IMR-90 (cell line): Measurements from ENCODE around the gene CASP8AP2. TPM values are rescaled to one million over a fixed set of nuclear protein-coding genes. Genes with fewer than 3 reads are reported as not detected.

Experiments used
- ATAC-seq: fragments of 200-7000 bp; cut with Tn5 transposase; 2 replicates; pipeline ENCODE4 v1.9.1; 2020; ENCODE audit warnings: low read depth, mild to moderate bottlenecking, moderate library complexity
- BruUV-seq: library from RNA; stranded (reverse); fragments of 400-500 nt; replicated peaks from 2 replicates; lab custom pipeline; 2021; lab: Mats Ljungman, UMichigan
- CTCF ChIA-PET: fragments of 300-600 bp; formaldehyde crosslinking; extraction: SDS; loops from one replicate; lab custom pipeline; 2021; ENCODE audit warnings: antibody characterized with exemption; lab: Yijun Ruan, JAX
- POLR2A ChIA-PET: fragments of 300-600 bp; sonication (Branson Sonifier 250); formaldehyde crosslinking; loops from one replicate; lab custom pipeline; 2022; ENCODE audit warnings: antibody characterized with exemption; ENCODE audit not compliant: unreplicated experiment; lab: Charles Lee
- DNase-seq: peaks from one replicate; pipeline ENCODE4 v3.0.0; 2013
- H2AFZ ChIP-seq: replicated peaks from 2 replicates; pipeline ENCODE3; 2013; ENCODE audit warnings: low read length, mild to moderate bottlenecking; ENCODE audit not compliant: poor library complexity
- H2AK5ac ChIP-seq: 2 replicates; pipeline ENCODE4 v1.6.1; 2013; ENCODE audit warnings: low read depth, low read length, inconsistent platforms
- H2AK9ac ChIP-seq: replicated peaks from 2 replicates; pipeline ENCODE3; 2013; ENCODE audit warnings: mild to moderate bottlenecking, low read depth, low read length, moderate library complexity; ENCODE audit not compliant: poor library complexity
- H2BK120ac ChIP-seq: 2 replicates; pipeline ENCODE4 v1.6.1; 2013; ENCODE audit warnings: low read depth, low read length, inconsistent platforms
- H2BK15ac ChIP-seq: 3 replicates; pipeline ENCODE4 v1.6.1; 2013; ENCODE audit warnings: low read depth, low read length, inconsistent platforms
- H2BK20ac ChIP-seq: 2 replicates; pipeline ENCODE4 v1.6.1; 2013; ENCODE audit warnings: low read depth, mild to moderate bottlenecking, inconsistent platforms, low read length, moderate library complexity
- H2BK5ac ChIP-seq: 2 replicates; pipeline ENCODE4 v1.6.1; 2013; ENCODE audit warnings: mild to moderate bottlenecking, low read depth, low read length, inconsistent platforms; ENCODE audit not compliant: poor library complexity, severe bottlenecking
- H3K14ac ChIP-seq: replicated peaks from 2 replicates; pipeline ENCODE4 v1.6.1; 2013; ENCODE audit warnings: low read depth, low read length, inconsistent platforms
- H3K18ac ChIP-seq: 2 replicates; pipeline ENCODE4 v1.6.1; 2013; ENCODE audit warnings: low read depth, low read length, control low read depth
- H3K23ac ChIP-seq: 2 replicates; pipeline ENCODE4 v1.6.1; 2013; ENCODE audit warnings: low read depth, low read length, inconsistent platforms
- H3K27ac ChIP-seq: 2 replicates; pipeline ENCODE4 v1.5.1; 2013; ENCODE audit warnings: mild to moderate bottlenecking, control low read depth, low read length; ENCODE audit not compliant: insufficient read depth
- H3K27me3 ChIP-seq: 2 replicates; pipeline ENCODE4 v1.6.1; 2013; ENCODE audit warnings: low read length; ENCODE audit not compliant: control insufficient read depth, insufficient read depth
- H3K36me3 ChIP-seq: 2 replicates; pipeline ENCODE4 v1.6.1; 2013; ENCODE audit warnings: low read length, mixed read lengths; ENCODE audit not compliant: control insufficient read depth, insufficient read depth
- H3K4ac ChIP-seq: 2 replicates; pipeline ENCODE4 v1.6.1; 2013; ENCODE audit warnings: low read depth, low read length, inconsistent platforms
- H3K4me1 ChIP-seq: 2 replicates; pipeline ENCODE4 v1.6.1; 2013; ENCODE audit warnings: low read length, mixed read lengths; ENCODE audit not compliant: control insufficient read depth, insufficient read depth
- H3K4me2 ChIP-seq: 2 replicates; pipeline ENCODE4 v1.6.1; 2013; ENCODE audit warnings: low read depth, mild to moderate bottlenecking, control low read depth, low read length, moderate library complexity
- H3K4me3 ChIP-seq: 2 replicates; pipeline ENCODE4 v1.5.1; 2013; ENCODE audit warnings: low read depth, mild to moderate bottlenecking, control low read depth, low read length, moderate library complexity; ENCODE audit not compliant: insufficient read depth
- H3K56ac ChIP-seq: 2 replicates; pipeline ENCODE4 v1.6.1; 2013; ENCODE audit warnings: low read length, inconsistent platforms; ENCODE audit not compliant: insufficient read depth; ENCODE audit errors: extremely low read depth
- H3K79me1 ChIP-seq, 2 experiments: 2 replicates each; pipeline ENCODE4 v1.6.1; 2013; ENCODE audit warnings: low read length in 2 of 2, inconsistent platforms in 1 of 2, low read depth in 1 of 2
- H3K9ac ChIP-seq: 2 replicates; pipeline ENCODE4 v1.6.1; 2013; ENCODE audit warnings: low read depth, low read length, control low read depth
- H3K9me1 ChIP-seq: 2 replicates; pipeline ENCODE4 v1.6.1; 2013; ENCODE audit warnings: low read length, inconsistent platforms; ENCODE audit not compliant: insufficient read depth
- H3K9me3 ChIP-seq: 2 replicates; pipeline ENCODE4 v1.6.1; 2013; ENCODE audit warnings: low read length; ENCODE audit not compliant: control insufficient read depth, insufficient read depth
- H4K20me1 ChIP-seq: 2 replicates; pipeline ENCODE4 v1.6.1; 2013; ENCODE audit warnings: low read length, inconsistent platforms; ENCODE audit not compliant: insufficient read depth
- H4K5ac ChIP-seq: 2 replicates; pipeline ENCODE4 v1.6.1; 2013; ENCODE audit warnings: mild to moderate bottlenecking, low read depth, low read length, control low read depth
- H4K8ac ChIP-seq, 2 experiments: 2 replicates each; pipeline ENCODE4 v1.6.1; 2013; ENCODE audit warnings: low read depth in 2 of 2, low read length in 2 of 2, control low read depth in 1 of 2, inconsistent platforms in 1 of 2
- H4K91ac ChIP-seq: 2 replicates; pipeline ENCODE4 v1.6.1; 2013; ENCODE audit warnings: low read depth, low read length, inconsistent platforms; ENCODE audit not compliant: insufficient read depth
- CEBPB ChIP-seq: IDR thresholded peaks from 2 replicates; pipeline ENCODE4 v1.6.1; 2012; ENCODE audit warnings: low read depth, low read length, improper control_type of control experiment
- CHD1 ChIP-seq: IDR thresholded peaks from 2 replicates; pipeline ENCODE4 v1.6.1; 2012; ENCODE audit warnings: low read depth, low read length, improper control_type of control experiment
- MAFK ChIP-seq: IDR thresholded peaks from 2 replicates; pipeline ENCODE4 v1.6.1; 2012; ENCODE audit warnings: low read depth, low read length, improper control_type of control experiment
- NFE2L2 ChIP-seq: fragments of 150-350 bp; IDR thresholded peaks from 2 replicates; pipeline ENCODE4 v1.6.1; 2016; ENCODE audit warnings: low read depth, mild to moderate bottlenecking, low read length
- RFX5 ChIP-seq: IDR thresholded peaks from 2 replicates; pipeline ENCODE4 v1.8.0; 2012; ENCODE audit warnings: low read depth, mild to moderate bottlenecking, low read length, moderate library complexity
- WGBS, 2 experiments: methylation state at CpG; one replicate each; pipeline versions ENCODE4 v1.1.5 to v1.1.7; 2013; ENCODE audit warnings: missing lambda C conversion rate in 2 of 2; ENCODE audit not compliant: insufficient read length in 1 of 2; ENCODE audit errors: extremely low coverage in 2 of 2; 5-methylcytosine and 5-hydroxymethylcytosine counted together
- dilution Hi-C: fragments of 300-500 bp; cut with HindIII; formaldehyde crosslinking; loops from one replicate; pipeline ENCODE4 v1.14.3; 2018; ENCODE audit warnings: low sequenced_read_pairs; ENCODE audit not compliant: unreplicated experiment
- in situ Hi-C: fragments of 300-500 bp; cut with MboI; formaldehyde crosslinking; loops from 3 replicates; pipeline ENCODE4 v1.14.3; 2019; ENCODE audit warnings: low sequenced_read_pairs, inconsistent platforms, mixed read lengths
- intact Hi-C: fragments of 100-400 bp; cut with micrococcal nuclease; formaldehyde crosslinking; loops from 2 replicates; pipeline ENCODE4 v1.10.0; 2022
- polyA plus RNA-seq, 3 experiments: library from polyadenylated mRNA; depleted of rRNA; stranded (reverse); fragments of >200 nt; gene quantifications; 2 replicates each; pipeline ENCODE4 v1.2.3, GENCODE V29; 2012; ENCODE audit warnings: low replicate concordance in 1 of 3
- total RNA-seq: library from RNA; depleted of rRNA; stranded (reverse); fragments of >200 nt; gene quantifications from 2 replicates; pipeline ENCODE4 v1.2.3, GENCODE V29; 2012
- TF ChIP-seq, protein P1 (sequence below): fragments of 150-350 bp; IDR thresholded peaks from 2 replicates; pipeline ENCODE4 v1.6.1; 2017; ENCODE audit warnings: mild to moderate bottlenecking, antibody characterized with exemption, low read length, low read depth

Gene CASP8AP2
- total and polyA plus RNA-seq, 2 of the 4 experiments (the other 2 are of a cell fraction) = 5.0 to 11.1 TPM

DNA sequence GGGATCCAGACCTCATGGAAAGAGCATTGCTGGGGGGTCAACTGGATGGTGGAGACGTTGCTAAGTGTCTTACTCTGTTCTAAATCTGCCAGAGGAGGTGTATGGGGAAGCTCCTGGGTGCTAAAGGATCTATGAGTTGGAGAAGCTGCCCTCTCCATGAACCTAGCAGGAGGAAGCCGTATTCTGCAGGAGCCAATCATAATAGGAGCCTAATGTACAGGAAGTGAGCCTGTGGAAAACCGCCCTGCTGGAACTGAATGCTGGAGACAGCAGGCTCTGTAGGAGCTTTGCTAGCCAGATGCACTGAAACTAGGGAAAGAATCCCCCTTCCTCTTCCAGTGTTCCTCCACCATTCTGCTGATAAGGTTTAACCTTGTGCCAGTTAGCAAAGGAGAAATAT lies 10.9 kb downstream of the CASP8AP2 start:
- Histone ChIP-seq H2AK9ac (no peak overlapping the region), H3K36me3 (peaks cover 13% of the 10 kb centered on the region), H3K79me1 (peaks cover 19 to 46% of the 10 kb centered on the region in 2 experiments; a peak in 3 of 4 replicates), H2BK20ac (no peak overlapping the region), H3K4me1 (no peaks in the 10 kb centered on the region; the same call in 1 of the 2 replicates), H3K18ac (no peak overlapping the region), H4K8ac (peak overlapping the region in 1 of 2 experiments; percentile 46; a peak in 1 of 4 replicates), H2BK15ac (no peak overlapping the region), H4K5ac (no peak overlapping the region), H3K14ac (no peak overlapping the region), H3K23ac (no peak overlapping the region), H3K27ac (no peak overlapping the region), H2BK5ac (no peak overlapping the region), H3K9ac (no peak overlapping the region), H3K56ac (no peak overlapping the region), H2BK120ac (no peak overlapping the region), H4K20me1 (no peaks in the 10 kb centered on the region; the same call in 1 of the 2 replicates), H3K4me3 (no peak overlapping the region), H3K4ac (no peak overlapping the region), H3K9me1 (peaks cover 4% of the 10 kb centered on the region; the same call in 1 of the 2 replicates), H3K4me2 (no peak overlapping the region), H3K9me3 (no peaks in the 10 kb centered on the region), H2AFZ (peak overlapping the region; percentile 0), H3K27me3 (no peaks in the 10 kb centered on the region), H4K91ac (no peak overlapping the region), H2AK5ac (no peak overlapping the region)
- ChIA-PET CTCF (interaction anchor here (0.6 kb wide), 1 partner anchor 12 kb away, joined by 5 read pairs; no protein-coding TSS in a partner anchor), POLR2A (no interaction called here)
- TF ChIP-seq, protein P1, sequence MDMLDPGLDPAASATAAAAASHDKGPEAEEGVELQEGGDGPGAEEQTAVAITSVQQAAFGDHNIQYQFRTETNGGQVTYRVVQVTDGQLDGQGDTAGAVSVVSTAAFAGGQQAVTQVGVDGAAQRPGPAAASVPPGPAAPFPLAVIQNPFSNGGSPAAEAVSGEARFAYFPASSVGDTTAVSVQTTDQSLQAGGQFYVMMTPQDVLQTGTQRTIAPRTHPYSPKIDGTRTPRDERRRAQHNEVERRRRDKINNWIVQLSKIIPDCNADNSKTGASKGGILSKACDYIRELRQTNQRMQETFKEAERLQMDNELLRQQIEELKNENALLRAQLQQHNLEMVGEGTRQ = no peak
- TF ChIP-seq CEBPB (no peak), CHD1 (no peak), NFE2L2 (no peak), MAFK (no peak), RFX5 (no peak)
- intact Hi-C loops = no loop called here
- in situ Hi-C loops = no loop called here
- dilution Hi-C loops = no loop called here
- peak; percentile 41 for DNase-seq
- no TSS peak for BruUV-seq
- no CpG with 5 or more reads among the region's 3 CpGs for WGBS, 2 experiments
- ATAC-seq = peak; percentile 29; the same call in 1 of the 2 replicates
